Stimulated activated CD8-positive, alpha-beta memory T cell treated with anti-CD3 and anti-CD28 coated beads, Interleukin-12 subunit alpha, Interleukin-12 subunit beta, amount 100 ng/mL, for 4 hours (primary cell): Measurements from ENCODE around the gene SMIM45.

Source experiments
- DNase-seq: peaks from one replicate; pipeline ENCODE4 v3.0.0-alpha.2; 2020; ENCODE audit warnings: low read depth

SMIM45 gene

GRCh38 chr22:42001121-42001520 lies 49.2 kb downstream of the SMIM45 start:
- DNase-seq = no peak

- DNase-seq = no peak
Observed at GRCh38 chr22:42001706-42002105, 49.8 kb downstream of the SMIM45 start.

GRCh38 chr22:42007922-42008321 lies 56.0 kb downstream of the SMIM45 start:
- no peak for DNase-seq
